ENCODE measurements around the gene SCLY. TPM values are rescaled to one million over a fixed set of nuclear protein-coding genes. Genes with fewer than 3 reads are reported as not detected.

Gene SCLY
- total and polyA plus RNA-seq, 2 of the 13 experiments (the other 11 are each of a cell fraction or from before 2014, with no cell fraction given): 27.9 to 38.6 TPM

GRCh38 chr2:238096311-238097011, 35.7 kb downstream of the SCLY start:
- no TSS peak for BruUV-seq (replicated peaks)
- ChIA-PET CTCF (ENCODE audit: low intra/inter-chr PET ratio, low total read pairs) (no interaction called here), POLR2A (interaction anchor here (1.2 to 1.8 kb wide), 2 partner anchors 27 to 36 kb away, joined by 3 to 5 read pairs; partner anchors contain the start of gene SCLY)
- no peaks in the 10 kb centered on the region for H3K79me2 ChIP-seq (ENCODE audit: insufficient read depth, low read length)
- H3K4me2 ChIP-seq (ENCODE audit: low read depth, low read length): no peak overlapping the region
- no peak for FAIRE-seq
- no peak overlapping the region for H3K4me3 ChIP-seq (replicated peaks in 1 of 3; ENCODE audit: insufficient read depth in 1 of 3, low read depth in 2 of 3, low read length in 3 of 3)
- no peak for TF ChIP-seq SALL1 (CRISPR knock-in tag; IDR thresholded peaks at IDR 0.05)
- peak; percentile 10 for TF ChIP-seq AGO2 (optimal IDR thresholded peaks at IDR 0.05; ENCODE audit: low read depth, low read length)
- no peak for TF ChIP-seq TOE1 (CRISPR knock-in tag; IDR thresholded peaks at IDR 0.05)
- no peak for TF ChIP-seq SP1 (IDR thresholded peaks at IDR 0.05)
- no peak for TF ChIP-seq SP1 (CRISPR knock-in tag; IDR thresholded peaks at IDR 0.05)
- no peaks in the 10 kb centered on the region for H4K20me1 ChIP-seq (ENCODE audit: insufficient read depth, low read length)
- ATAC-seq: no peak
- H3K4me1 ChIP-seq (ENCODE audit: insufficient read depth, low read length): no peaks in the 10 kb centered on the region
- H3K9ac ChIP-seq (ENCODE audit: insufficient read depth, low read depth, low read length): no peak overlapping the region
- intact Hi-C loops (cut with micrococcal nuclease; ENCODE audit: unreplicated experiment): no loop called here
- no peak for DNase-seq (ENCODE audit: low spot score)
- WGBS (ENCODE audit: low lambda C conversion rate): 98% methylated on average over 19 of the region's 22 CpGs
- H3K9me3 ChIP-seq (ENCODE audit: low read length): no peaks in the 10 kb centered on the region
- H3K36me3 ChIP-seq (replicated peaks in 1 of 2; ENCODE audit: control insufficient read depth in 1 of 2, insufficient read depth in 2 of 2, low read length in 2 of 2): peaks cover 2 to 4% of the 10 kb centered on the region in 2 experiments; a peak in 1 of 5 replicates
- peaks cover 0 to under 1% of the 10 kb centered on the region in 2 experiments; a peak in 1 of 5 replicates for H3K27me3 ChIP-seq (ENCODE audit: control insufficient read depth in 1 of 2, insufficient read depth in 2 of 2, low read length in 2 of 2)
- in situ Hi-C loops (cut with HindIII; ENCODE audit: extremely low pct_ligation_motif_present, low pct_unique_long_range_greater_than_20kb): no loop called here
- no peak overlapping the region for H2AFZ ChIP-seq (ENCODE audit: low read length)
- H3K27ac ChIP-seq (ENCODE audit: extremely low read length, insufficient read depth, low read length): no peak overlapping the region

GRCh38 chr2:238097201-238097987, 36.6 kb downstream of the SCLY start:
- DNase-seq (ENCODE audit: low spot score) (no peak), FAIRE-seq (no peak), ATAC-seq (no peak)
- no peaks in the 10 kb centered on the region for H3K79me2 ChIP-seq (ENCODE audit: insufficient read depth, low read length)
- CTCF ChIA-PET (ENCODE audit: low intra/inter-chr PET ratio, low total read pairs): no interaction called here
- peak; percentile 5; the same call in 1 of the 2 replicates for TF ChIP-seq MYC (CRISPR knock-in tag; IDR thresholded peaks at IDR 0.05; ENCODE audit: borderline replicate concordance)
- TF ChIP-seq CTCF (CRISPR knock-in tag; IDR thresholded peaks at IDR 0.05): no peak
- TF ChIP-seq POLR2A (IDR thresholded peaks at IDR 0.05; ENCODE audit: insufficient read depth in 1 of 2, low read depth in 2 of 2, low read length in 2 of 2): peak in 1 of 2 experiments; percentile 17; a peak in 1 of 4 replicates
- no peak for TF ChIP-seq GRHL1 (CRISPR knock-in tag; conservative IDR thresholded peaks at IDR 0.05)
- peak; percentile 2 for TF ChIP-seq AGO2 (optimal IDR thresholded peaks at IDR 0.05; ENCODE audit: low read depth, low read length)
- BruUV-seq (replicated peaks): no TSS peak
- no peak overlapping the region for H3K9ac ChIP-seq (ENCODE audit: insufficient read depth, low read depth, low read length)
- intact Hi-C loops (cut with micrococcal nuclease; ENCODE audit: unreplicated experiment): no loop called here
- H3K4me1 ChIP-seq (ENCODE audit: insufficient read depth, low read length): peaks cover 3% of the 10 kb centered on the region; the same call in 1 of the 2 replicates
- WGBS (ENCODE audit: low lambda C conversion rate): 91% methylated on average over 19 of the region's 19 CpGs
- no peak overlapping the region for H3K4me3 ChIP-seq (replicated peaks in 1 of 3; ENCODE audit: insufficient read depth in 1 of 3, low read depth in 2 of 3, low read length in 3 of 3)
- H3K27ac ChIP-seq (ENCODE audit: extremely low read length, insufficient read depth, low read length): no peak overlapping the region
- peaks cover 2 to 4% of the 10 kb centered on the region in 2 experiments; a peak in 1 of 5 replicates for H3K36me3 ChIP-seq (replicated peaks in 1 of 2; ENCODE audit: control insufficient read depth in 1 of 2, insufficient read depth in 2 of 2, low read length in 2 of 2)
- peaks cover 0 to 10% of the 10 kb centered on the region in 2 experiments; a peak in 2 of 5 replicates for H3K27me3 ChIP-seq (ENCODE audit: control insufficient read depth in 1 of 2, insufficient read depth in 2 of 2, low read length in 2 of 2)
- no peaks in the 10 kb centered on the region for H3K9me3 ChIP-seq (ENCODE audit: low read length)
- H4K20me1 ChIP-seq (ENCODE audit: insufficient read depth, low read length): no peaks in the 10 kb centered on the region
- in situ Hi-C loops (cut with HindIII; ENCODE audit: extremely low pct_ligation_motif_present, low pct_unique_long_range_greater_than_20kb): no loop called here
- no peak overlapping the region for H2AFZ ChIP-seq (ENCODE audit: low read length)
- no peak overlapping the region for H3K4me2 ChIP-seq (ENCODE audit: low read depth, low read length)
- POLR2A ChIA-PET: interaction anchor here (1.8 kb wide), 1 partner anchor 37 kb away, joined by 5 read pairs; the partner anchor contains the start of gene SCLY
